Eye (tissue), 1 donor: ENCODE results near the gene ERC2.
A peak's percentile ranks its signal among the peaks of the same experiment; 100 is the strongest.

Experiments used
- DNase-seq: peaks from one replicate; pipeline ENCODE4 v3.0.0-alpha.2; 2015

Gene ERC2

GRCh38 chr3:55655544-55655943 lies 812.7 kb downstream of the ERC2 start:
- DNase-seq = no peak

- DNase-seq = no peak
Measured at GRCh38 chr3:55654123-55654760, 814.0 kb downstream of the ERC2 start.

- DNase-seq = no peak
Measured at GRCh38 chr3:55651011-55651410, 817.3 kb downstream of the ERC2 start.

GRCh38 chr3:55650011-55650410 lies 818.3 kb downstream of the ERC2 start:
- DNase-seq = no peak

GRCh38 chr3:55649554-55649953 lies 818.7 kb downstream of the ERC2 start:
- no peak for DNase-seq

GRCh38 chr3:55648591-55649318 lies 819.5 kb downstream of the ERC2 start:
- DNase-seq = no peak

GRCh38 chr3:55647670-55648069 lies 820.6 kb downstream of the ERC2 start:
- DNase-seq = peak; percentile 55

- DNase-seq = peak; percentile 73
Measured at GRCh38 chr3:55647063-55647462, 821.2 kb downstream of the ERC2 start.

GRCh38 chr3:55646121-55646520 lies 822.1 kb downstream of the ERC2 start:
- DNase-seq = peak; percentile 54

GRCh38 chr3:55645422-55645821 lies 822.8 kb downstream of the ERC2 start:
- DNase-seq = peak; percentile 31

- DNase-seq = no peak
Measured at GRCh38 chr3:55643283-55643682, 825.0 kb downstream of the ERC2 start.

GRCh38 chr3:55641964-55642363 lies 826.3 kb downstream of the ERC2 start:
- DNase-seq = peak; percentile 42

GRCh38 chr3:55639896-55640765 lies 828.1 kb downstream of the ERC2 start:
- no peak for DNase-seq

GRCh38 chr3:55639143-55639542 lies 829.1 kb downstream of the ERC2 start:
- DNase-seq = no peak

- DNase-seq = no peak
Measured at GRCh38 chr3:55637906-55638638, 830.2 kb downstream of the ERC2 start.

GRCh38 chr3:55636300-55637195 lies 831.7 kb downstream of the ERC2 start:
- DNase-seq = no peak

GRCh38 chr3:55634345-55634744 lies 833.9 kb downstream of the ERC2 start:
- DNase-seq = no peak

GRCh38 chr3:55633333-55633732 lies 834.9 kb downstream of the ERC2 start:
- no peak for DNase-seq

- no peak for DNase-seq
Measured at GRCh38 chr3:55631766-55632331, 836.4 kb downstream of the ERC2 start.

GRCh38 chr3:55630921-55631299 lies 837.4 kb downstream of the ERC2 start:
- no peak for DNase-seq

GRCh38 chr3:55630280-55630920 lies 837.9 kb downstream of the ERC2 start:
- no peak for DNase-seq
